Bronchial epithelial cell (primary cell): ENCODE data around the gene CFAP210. TPM values are rescaled to one million over a fixed set of nuclear protein-coding genes. Genes with fewer than 3 reads are reported as not detected.

Experiments used
- DNase-seq: peaks from one replicate; pipeline ENCODE4 v3.0.0-alpha.2; 2010; ENCODE audit warnings: low read depth
- FAIRE-seq: peaks from 2 replicates; lab custom pipeline; 2011; peaks lifted over from hg19 to GRCh38; lab: Jason Lieb, UNC
- H3K27me3 ChIP-seq: 2 replicates; pipeline ENCODE4 v1.5.1; 2011; ENCODE audit warnings: low read length; ENCODE audit not compliant: control insufficient read depth, insufficient read depth
- H3K36me3 ChIP-seq: 2 replicates; pipeline ENCODE4 v1.5.1; 2011; ENCODE audit warnings: low read length; ENCODE audit not compliant: control insufficient read depth, insufficient read depth
- H3K4me3 ChIP-seq: 2 replicates; pipeline ENCODE4 v1.5.1; 2011; ENCODE audit warnings: mild to moderate bottlenecking, low read depth, low read length, control low read depth
- CTCF ChIP-seq: IDR thresholded peaks from 2 replicates; pipeline ENCODE4 v1.5.1; 2011; ENCODE audit warnings: mild to moderate bottlenecking, moderate library complexity, low read length, control low read depth, inconsistent platforms; ENCODE audit not compliant: insufficient read depth, severe bottlenecking
- total RNA-seq: library from RNA; depleted of rRNA; stranded (reverse); fragments of >200 nt; gene quantifications from 2 replicates; pipeline ENCODE4 v1.2.1, GENCODE V29; 2014

The CFAP210 gene
- total RNA-seq, 1 donor from 2014 or later = not detected

GRCh38 chr2:169735623-169736022 is 41.4 kb upstream of the CFAP210 start:
- H3K4me3 ChIP-seq = no peak overlapping the region
- no peak for FAIRE-seq
- H3K27me3 ChIP-seq = no peaks in the 10 kb centered on the region
- no peaks in the 10 kb centered on the region for H3K36me3 ChIP-seq
- no peak for DNase-seq
- TF ChIP-seq CTCF = no peak

GRCh38 chr2:169734169-169734847 is 40.1 kb upstream of the CFAP210 start:
- DNase-seq (no peak), FAIRE-seq (no peak)
- Histone ChIP-seq H3K4me3 (peak overlapping the region; percentile 51), H3K27me3 (no peaks in the 10 kb centered on the region), H3K36me3 (no peaks in the 10 kb centered on the region)
- TF ChIP-seq CTCF = no peak

GRCh38 chr2:169732583-169733358 is 38.6 kb upstream of the CFAP210 start:
- FAIRE-seq (no peak), DNase-seq (no peak)
- TF ChIP-seq CTCF = no peak
- Histone ChIP-seq H3K4me3 (no peak overlapping the region), H3K36me3 (no peaks in the 10 kb centered on the region), H3K27me3 (no peaks in the 10 kb centered on the region)

- H3K4me3 ChIP-seq = no peak overlapping the region
- no peak for TF ChIP-seq CTCF
- FAIRE-seq (no peak), DNase-seq (no peak)
- no peaks in the 10 kb centered on the region for H3K36me3 ChIP-seq
- no peaks in the 10 kb centered on the region for H3K27me3 ChIP-seq
These were observed 37.9 kb upstream of the CFAP210 start for GRCh38 chr2:169732075-169732474.

- Histone ChIP-seq H3K36me3 (no peaks in the 10 kb centered on the region), H3K4me3 (no peak overlapping the region), H3K27me3 (no peaks in the 10 kb centered on the region)
- no peak for FAIRE-seq
- no peak for TF ChIP-seq CTCF
- no peak for DNase-seq
These were observed 35.0 kb upstream of the CFAP210 start for GRCh38 chr2:169729274-169729605.

GRCh38 chr2:169727065-169727464 is 32.9 kb upstream of the CFAP210 start:
- no peak for TF ChIP-seq CTCF
- Histone ChIP-seq H3K4me3 (no peak overlapping the region), H3K36me3 (no peaks in the 10 kb centered on the region), H3K27me3 (no peaks in the 10 kb centered on the region)
- DNase-seq (no peak), FAIRE-seq (no peak)
